HG03575 (cell line): ENCODE measurements around the gene TMEM108.

Experiments
- ATAC-seq: cut with Tn5 transposase; IDR thresholded peaks from one replicate; pipeline ENCODE4 v1.9.1; 2021; ENCODE audit not compliant: unreplicated experiment, insufficient number of reproducible peaks, low FRiP score; ENCODE audit errors: extremely low read depth

The TMEM108 gene

GRCh38 chr3:133050891-133051290, 12.7 kb downstream of the TMEM108 start:
- no peak for ATAC-seq

GRCh38 chr3:133053532-133053931, 15.3 kb downstream of the TMEM108 start:
- no peak for ATAC-seq

- no peak for ATAC-seq
These were observed 16.4 kb downstream of the TMEM108 start for GRCh38 chr3:133054586-133054985.

- ATAC-seq = no peak
These were observed 17.1 kb downstream of the TMEM108 start for GRCh38 chr3:133055339-133055738.

GRCh38 chr3:133058243-133058642, 20.1 kb downstream of the TMEM108 start:
- no peak for ATAC-seq

- no peak for ATAC-seq
These were observed 20.6 kb downstream of the TMEM108 start for GRCh38 chr3:133058831-133059230.

GRCh38 chr3:133065193-133065961, 27.2 kb downstream of the TMEM108 start:
- no peak for ATAC-seq

GRCh38 chr3:133066026-133066425, 27.8 kb downstream of the TMEM108 start:
- ATAC-seq = no peak

GRCh38 chr3:133069556-133070286, 31.5 kb downstream of the TMEM108 start:
- no peak for ATAC-seq

- ATAC-seq = no peak
These were observed 36.8 kb downstream of the TMEM108 start for GRCh38 chr3:133074977-133075376.

- no peak for ATAC-seq
These were observed 39.5 kb downstream of the TMEM108 start for GRCh38 chr3:133077688-133078087.

GRCh38 chr3:133079621-133080020, 41.4 kb downstream of the TMEM108 start:
- no peak for ATAC-seq

GRCh38 chr3:133081016-133081415, 42.8 kb downstream of the TMEM108 start:
- no peak for ATAC-seq

GRCh38 chr3:133083395-133083794, 45.2 kb downstream of the TMEM108 start:
- ATAC-seq = no peak

- no peak for ATAC-seq
These were observed 51.8 kb downstream of the TMEM108 start for GRCh38 chr3:133089906-133090485.

- ATAC-seq = no peak
These were observed 54.5 kb downstream of the TMEM108 start for GRCh38 chr3:133092681-133093080.

- ATAC-seq = no peak
These were observed 55.2 kb downstream of the TMEM108 start for GRCh38 chr3:133093366-133093765.

GRCh38 chr3:133096900-133097613, 58.9 kb downstream of the TMEM108 start:
- no peak for ATAC-seq

- no peak for ATAC-seq
These were observed 65.5 kb downstream of the TMEM108 start for GRCh38 chr3:133103706-133104105.
